Gastrocnemius medialis (tissue), 4 donors: ENCODE data around the gene AFDN.

ENCODE experiments used
- CTCF ChIP-seq, 5 experiments: fragments of 450-650 bp in 3 of 5; fragments of 200-600 bp in 2 of 5; sonication (generic) in 2 of 5; IDR thresholded peaks in 4 of 5; conservative IDR thresholded peaks in 1 of 5; 1 replicate in 4 of 5; 2 replicates in 1 of 5; pipeline ENCODE4 v1.5.1; 2016 to 2019; ENCODE audit warnings: antibody characterized with exemption in 5 of 5, mild to moderate bottlenecking in 3 of 5, moderate library complexity in 3 of 5
- POLR2A ChIP-seq, 2 donors: fragments of 450-650 bp; IDR thresholded peaks; one replicate each; pipeline ENCODE4 v1.6.1; 2017; ENCODE audit warnings: antibody characterized with exemption in 2 of 2, mild to moderate bottlenecking in 2 of 2, moderate library complexity in 2 of 2

- TF ChIP-seq POLR2A (IDR thresholded peaks at IDR 0.05) (no peak), CTCF (IDR thresholded peaks at IDR 0.05 in 4 of 5, conservative IDR thresholded peaks at IDR 0.05 in 1 of 5) (no peak)
Measured at GRCh38 chr6:167836721-167837120, 10.0 kb downstream of the AFDN start.
